GM19438 (cell line): ENCODE measurements around the gene AUNIP.

Experiments
- ATAC-seq: cut with Tn5 transposase; IDR thresholded peaks from one replicate; pipeline ENCODE4 v1.9.1; 2021; ENCODE audit warnings: low read depth; ENCODE audit not compliant: unreplicated experiment

AUNIP gene

DNA sequence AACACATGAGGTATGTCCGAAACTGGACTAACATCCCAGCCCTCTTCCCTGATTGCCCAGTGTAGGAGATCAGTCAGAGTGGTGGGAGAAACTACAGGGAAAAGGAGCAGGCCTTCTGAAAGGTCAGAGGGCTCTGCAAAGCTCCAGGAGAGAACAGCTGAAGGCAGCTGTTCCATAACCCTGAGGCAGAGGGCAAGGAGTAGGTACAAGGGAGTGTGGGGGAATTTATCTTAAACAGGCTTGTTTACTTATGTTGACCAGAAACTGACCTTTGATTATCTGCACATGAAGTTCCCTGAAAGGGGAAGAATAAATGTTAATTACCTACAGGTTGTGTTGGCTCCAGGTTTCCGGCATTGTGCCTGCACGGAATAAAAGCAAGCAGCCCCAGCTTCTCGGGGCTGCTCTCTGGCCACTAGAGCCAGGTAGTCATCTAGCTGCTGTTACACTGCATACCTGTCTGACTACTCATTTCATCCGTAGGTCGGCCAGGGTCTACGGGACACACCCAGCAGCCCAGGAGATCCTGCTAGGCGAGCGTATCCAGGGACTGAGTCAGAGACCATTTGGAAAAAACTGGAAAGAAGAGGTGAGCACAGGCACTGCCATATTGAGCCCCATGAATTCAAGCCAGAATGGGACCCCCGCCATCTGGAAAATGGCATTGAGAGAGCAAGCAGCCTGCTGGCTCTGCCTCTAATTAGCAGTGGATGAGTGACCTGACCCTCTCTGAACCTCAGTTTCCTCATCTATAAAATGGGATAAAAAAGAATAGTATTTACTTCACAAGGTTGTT is 31.2 kb upstream of the AUNIP start:
- no peak for ATAC-seq

DNA sequence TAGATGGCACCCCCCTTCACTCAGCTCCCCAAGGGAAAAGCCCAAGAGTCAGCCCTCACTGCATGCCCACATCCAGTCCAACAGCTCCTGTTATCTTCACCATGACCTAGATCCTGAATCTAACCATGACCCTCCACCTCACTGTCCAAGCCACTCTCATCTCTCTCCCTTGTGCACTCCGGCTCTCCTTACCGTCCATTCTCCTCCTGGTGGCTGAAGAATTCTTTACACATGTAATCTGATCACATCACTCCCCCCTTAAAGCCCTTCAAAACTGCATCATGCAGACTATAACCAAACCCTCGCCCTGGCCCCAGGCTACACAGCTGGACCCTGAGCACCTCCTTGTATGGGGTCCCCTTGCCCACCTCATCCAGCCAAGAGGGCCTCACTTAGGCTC is 30.2 kb upstream of the AUNIP start:
- no peak for ATAC-seq

DNA sequence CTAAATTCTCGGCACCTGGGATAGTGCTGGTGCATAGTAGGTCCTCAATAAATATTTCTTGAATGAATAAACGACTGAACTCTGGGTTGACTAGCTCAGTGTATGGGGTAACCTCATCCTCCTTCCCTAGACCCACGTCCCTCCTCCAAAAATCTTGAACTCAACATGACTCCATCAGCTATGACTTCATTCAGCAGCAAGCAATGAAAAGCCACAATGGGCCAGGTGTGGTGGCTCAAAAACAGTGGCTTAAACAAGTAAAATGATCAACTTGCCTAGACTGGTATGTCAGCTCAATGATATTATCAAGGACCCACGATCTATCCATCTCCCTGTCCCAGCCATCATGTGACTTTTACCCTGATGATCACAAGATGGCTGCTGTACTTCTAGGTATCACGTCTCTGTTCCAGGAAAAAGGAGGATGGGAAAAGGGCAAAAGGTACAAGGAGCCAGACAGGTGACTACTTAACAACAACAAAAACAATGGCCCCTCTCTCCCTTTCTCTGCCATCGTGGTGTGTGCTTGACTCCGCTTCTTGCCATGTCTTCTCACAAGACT is 29.2 kb upstream of the AUNIP start:
- ATAC-seq, result no peak

DNA sequence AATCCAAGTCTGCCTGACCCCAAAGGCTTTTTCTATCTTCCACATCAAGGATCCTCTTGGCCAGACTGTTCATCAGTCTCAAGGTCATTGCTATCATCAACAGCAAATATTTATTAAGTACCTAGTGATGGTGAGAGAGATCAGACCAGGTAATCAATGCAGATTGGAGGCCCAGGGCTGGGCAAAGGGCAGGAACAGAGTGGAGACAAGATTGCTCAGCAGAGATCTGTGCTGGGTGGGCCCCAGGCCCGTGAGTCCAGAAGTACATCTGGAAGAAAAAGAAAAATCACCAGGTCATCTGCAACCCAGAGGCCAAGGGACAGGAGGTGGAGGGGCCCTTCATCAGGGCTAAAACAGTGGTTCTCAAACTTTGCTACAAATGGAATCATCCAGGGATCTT is 26.3 kb upstream of the AUNIP start:
- ATAC-seq, result no peak

DNA sequence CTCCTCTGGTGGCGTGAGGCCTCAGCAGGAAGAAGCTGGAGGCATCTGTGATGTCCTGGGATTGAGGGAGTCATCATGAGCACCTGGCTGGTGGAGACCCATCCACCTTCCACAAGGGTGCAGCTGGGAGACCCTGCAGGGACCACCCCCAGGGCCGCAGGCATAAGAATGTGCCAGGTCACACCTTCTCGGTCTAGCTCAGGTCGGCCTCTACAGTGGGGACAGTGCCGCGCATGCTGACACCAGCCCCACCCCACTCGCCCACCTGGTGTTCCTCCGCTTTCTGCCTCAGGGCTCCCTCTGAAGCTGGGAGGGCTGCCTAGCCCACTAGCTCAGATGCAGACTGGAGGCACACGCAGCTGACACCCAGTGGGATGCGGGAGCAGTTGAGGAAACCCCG is 22.0 kb upstream of the AUNIP start:
- ATAC-seq, result no peak

DNA sequence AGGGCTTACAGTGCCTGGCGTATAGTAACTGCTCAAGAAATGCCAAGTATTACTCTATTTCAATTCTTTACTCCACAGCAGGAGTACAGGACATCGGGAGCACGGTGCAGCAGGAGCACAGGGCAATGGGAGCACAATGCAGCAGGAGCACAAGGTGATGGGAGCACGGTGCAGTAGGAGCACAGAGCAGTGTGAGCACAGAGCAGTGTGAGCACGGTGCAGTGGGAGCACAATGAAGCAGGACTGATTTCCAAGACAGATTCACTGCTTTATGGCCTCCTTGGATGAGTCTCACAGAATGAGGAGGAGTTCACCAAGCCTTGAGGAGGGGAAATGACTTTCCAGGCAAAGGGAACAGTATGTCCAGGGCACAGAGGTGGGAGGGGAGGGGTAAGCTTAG is 21.3 kb upstream of the AUNIP start:
- no peak for ATAC-seq

DNA sequence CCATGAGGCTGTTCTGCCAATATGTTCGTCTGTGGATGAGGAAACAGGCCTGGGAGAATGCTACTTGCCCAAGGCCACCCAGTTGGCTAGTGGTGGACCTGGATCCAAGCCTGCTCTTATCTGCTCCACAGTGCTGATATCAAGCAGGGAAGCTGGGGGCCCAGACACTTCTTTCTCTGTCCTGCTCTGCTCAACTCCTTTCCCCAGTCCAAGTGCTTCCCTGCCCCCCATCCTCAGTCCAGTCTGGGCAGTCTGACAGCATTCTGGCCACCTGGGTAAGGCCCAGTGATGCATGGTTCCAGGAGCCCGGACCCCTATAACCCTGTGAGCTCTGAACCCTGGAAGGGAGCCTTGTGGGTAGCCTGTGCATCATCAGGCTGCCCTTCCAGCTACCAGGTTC is 20.4 kb upstream of the AUNIP start:
- no peak for ATAC-seq

DNA sequence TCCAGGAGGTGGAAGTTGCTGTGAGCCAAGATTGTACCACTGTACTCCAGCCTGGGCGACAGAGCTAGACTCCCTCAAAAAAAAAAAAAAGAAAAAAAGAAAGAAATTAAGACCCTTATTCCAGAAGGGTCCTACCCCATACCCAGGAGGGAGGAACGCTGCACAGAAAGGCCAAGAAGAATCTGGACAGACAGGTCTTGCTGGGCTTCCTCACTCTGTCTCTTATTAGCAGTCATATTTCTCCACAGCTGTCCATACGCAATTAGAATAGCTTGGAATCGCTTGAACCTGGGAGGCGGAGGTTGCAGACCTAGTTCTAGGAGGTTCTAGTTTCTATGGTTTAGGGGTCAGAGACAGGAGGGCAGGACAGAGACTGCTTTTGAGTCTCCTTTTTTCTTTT is 19.4 kb upstream of the AUNIP start:
- no peak for ATAC-seq

DNA sequence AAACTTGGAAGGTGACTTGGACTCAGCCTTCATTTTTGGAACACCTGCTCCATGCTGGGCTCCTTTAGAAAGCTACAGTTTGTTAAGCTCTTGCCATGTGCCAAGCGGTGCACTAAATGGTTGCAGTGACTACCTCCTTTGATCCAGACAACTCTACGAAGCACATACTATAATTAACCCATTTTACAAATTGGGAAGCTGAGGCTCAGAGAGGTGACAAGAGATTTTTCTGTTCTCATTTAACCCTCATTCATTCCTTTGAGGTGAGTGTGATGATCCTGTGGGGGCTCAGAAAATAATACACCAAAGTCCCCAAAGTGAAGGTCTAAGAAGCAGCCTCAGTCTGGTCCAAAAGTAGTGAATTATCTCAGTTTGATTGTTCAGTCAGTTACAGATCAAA is 17.9 kb upstream of the AUNIP start:
- ATAC-seq, result no peak

DNA sequence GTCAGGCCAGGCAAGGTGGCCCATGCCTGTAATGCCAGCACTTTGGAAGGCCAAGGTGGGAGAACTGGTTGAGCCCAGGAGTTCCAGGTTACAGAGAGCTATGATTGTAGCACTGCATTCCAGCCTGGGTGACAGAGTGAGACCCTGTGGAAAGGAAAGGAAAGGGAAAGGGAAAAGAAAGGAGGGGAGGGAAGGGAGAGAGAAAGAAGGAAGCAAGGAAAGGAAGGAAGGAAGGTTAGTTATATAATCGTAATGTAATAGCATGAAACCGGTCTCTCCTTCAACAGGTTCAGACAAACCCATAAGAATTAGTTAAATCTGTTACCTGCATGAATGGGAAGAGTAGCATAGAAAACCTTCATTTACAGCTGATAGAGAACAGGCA is 17.4 kb upstream of the AUNIP start:
- no peak for ATAC-seq

DNA sequence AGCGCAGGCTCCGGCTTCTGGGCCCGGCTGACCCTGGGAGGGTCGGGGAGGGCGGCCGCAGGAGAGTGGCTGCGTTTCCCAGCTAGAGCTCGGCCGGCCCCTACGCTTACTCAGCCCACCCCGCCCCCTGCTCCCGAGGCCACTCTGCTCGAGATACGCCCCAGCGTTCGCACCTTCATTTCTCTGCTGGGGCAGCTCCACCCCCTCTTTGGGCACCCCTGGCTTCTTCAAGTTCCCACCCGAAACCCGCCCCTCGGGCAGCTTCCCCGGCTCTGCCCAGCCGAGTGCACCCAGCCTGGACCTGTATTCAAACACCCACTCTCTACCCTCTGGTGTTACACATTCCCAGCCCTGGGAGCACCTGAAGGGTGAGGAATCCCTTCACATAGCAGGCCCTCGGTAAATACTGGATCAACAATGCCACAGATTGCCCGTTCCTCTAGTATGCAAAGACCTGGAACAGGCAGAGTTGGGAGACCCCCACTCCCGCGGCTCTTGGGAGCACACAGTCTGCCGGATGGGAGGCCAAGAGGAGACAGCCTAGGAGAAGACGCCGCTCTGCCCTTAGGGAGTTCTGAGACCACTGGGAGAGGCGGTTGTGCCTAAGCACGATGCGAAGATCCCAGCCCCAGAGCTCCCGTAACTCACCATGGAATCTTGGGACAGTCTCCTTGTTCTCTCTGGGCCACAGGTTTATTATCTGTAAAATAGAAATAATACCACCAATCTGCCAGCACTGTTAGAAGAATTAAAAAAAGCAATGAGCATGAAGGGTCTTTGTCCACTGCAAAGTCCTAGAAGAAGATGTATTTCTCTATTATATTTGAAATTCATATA is 16.8 kb upstream of the AUNIP start:
- ATAC-seq, result no peak

DNA sequence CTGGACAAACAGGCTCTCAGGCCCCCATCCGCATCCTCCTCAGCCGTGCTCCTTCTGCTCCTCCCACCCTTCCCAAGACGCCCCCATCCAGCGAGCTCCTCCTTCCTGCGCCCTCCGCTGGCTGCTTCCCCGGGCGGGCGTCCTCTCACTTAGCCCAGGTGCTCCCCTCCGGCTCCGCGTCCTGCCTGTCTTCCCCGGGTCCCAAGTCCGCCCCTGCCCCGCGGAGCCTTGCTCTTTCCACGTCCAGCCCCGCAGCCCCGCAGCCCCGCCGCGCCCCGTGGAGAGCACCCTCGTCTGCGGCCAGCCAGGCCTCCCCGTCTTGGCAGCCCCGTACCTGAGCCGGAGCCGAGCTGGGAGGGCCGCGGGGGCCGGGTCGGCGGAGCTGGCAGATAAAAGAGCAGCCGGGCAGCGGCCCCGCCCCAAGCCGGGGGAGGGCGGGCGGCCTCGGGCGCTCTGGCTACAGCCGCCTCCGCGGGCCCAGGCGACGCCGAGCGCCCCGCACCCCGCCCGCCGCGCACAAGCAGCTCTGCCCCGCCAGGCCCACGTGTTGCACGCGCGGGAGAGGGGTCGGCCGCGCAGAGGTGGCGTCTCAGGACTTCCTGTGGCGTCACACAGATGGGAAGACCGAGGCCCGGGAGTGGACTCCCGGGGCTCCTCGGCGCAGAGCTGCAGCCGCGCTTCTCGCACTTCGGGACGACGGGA is 16.0 kb upstream of the AUNIP start, which contains the start of gene PAQR7:
Gene PAQR7, minus strand, starts transcription at position 555 of the 702 bp plus-strand sequence. CDS start 11,869 bp downstream, outside the sequence.
- no peak for ATAC-seq

DNA sequence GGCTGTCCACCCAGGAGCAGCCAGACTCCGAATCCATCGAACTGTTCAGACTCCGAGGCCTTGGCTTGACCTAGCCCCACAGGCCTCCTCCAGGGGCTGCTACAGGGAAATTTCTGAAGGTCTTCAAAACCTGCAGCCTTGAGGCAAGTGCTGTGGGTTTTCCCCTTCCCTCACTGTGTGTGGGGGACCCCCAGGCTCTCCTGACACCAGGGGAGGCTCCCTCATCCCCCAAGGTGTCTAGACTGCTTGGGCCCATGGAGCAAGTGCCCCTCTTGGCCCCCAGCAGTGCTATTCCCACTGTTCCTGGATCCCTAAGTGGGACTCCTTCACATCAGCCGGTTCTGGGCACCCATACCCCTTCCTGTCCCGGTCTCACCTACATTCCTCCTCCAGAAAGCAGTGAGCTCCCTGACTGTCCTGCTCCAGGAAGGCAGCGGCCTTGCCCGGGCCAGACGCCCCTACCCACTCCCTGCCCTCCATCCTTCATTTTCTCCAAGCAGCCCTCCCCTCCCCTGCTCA is 15.4 kb upstream of the AUNIP start:
- ATAC-seq, result no peak

DNA sequence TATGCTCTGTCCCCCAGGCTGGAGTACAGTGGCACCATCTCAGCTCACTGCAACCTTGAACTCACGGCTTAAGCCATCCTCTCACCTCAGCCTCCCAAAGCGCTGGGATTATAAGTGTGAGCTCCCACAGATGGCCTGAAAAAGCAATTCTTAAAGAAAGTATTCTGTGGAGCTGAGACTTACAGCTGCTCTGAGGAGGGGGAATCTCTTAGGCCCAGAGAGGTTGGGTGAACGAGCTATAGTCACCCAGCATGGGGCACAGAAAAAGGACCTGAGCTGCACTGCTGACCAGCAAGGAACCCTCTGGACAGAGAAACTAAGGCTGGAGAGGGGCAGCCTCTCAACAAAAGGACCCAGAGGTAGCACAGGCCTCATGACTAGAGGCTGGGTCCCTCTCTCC is 15.0 kb upstream of the AUNIP start:
- ATAC-seq, result no peak

DNA sequence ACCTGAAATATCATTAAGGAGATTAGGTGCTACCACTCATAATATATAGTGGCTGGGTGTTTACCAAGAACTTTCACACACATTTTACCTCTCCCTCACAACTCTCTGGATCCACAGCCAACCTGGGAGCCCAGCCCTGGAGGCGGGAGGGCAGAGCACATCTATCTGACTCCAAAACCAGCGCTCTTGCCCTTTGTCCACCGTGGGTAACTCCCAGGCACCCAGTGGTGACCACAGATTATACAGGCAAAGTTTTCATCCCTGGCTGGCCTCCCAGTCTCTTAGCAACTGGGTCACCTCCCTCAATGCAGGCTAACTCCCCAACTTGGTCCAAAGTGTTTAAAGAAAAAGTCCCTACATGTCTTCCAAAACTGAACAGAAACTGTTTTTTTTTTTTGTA is 13.9 kb upstream of the AUNIP start:
- no peak for ATAC-seq

DNA sequence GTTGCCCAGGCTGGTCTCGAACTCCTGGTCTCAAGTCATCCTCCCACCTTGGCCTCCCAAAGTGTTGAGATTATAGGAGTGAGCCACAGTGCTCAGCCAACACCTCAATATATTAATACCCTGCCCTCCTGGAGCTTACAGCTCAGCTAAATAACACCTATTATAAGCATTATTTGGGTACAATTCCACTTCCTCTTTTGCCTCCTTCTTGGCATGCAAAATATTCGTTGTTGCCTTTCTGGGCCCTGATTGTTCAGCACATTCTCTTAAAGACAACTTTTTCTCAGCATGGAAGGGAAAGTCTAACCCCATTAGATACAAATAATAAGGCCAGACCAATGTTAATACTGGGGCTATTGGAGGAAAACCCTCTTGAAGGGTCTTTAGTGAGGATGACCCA is 13.5 kb upstream of the AUNIP start:
- ATAC-seq, result no peak

DNA sequence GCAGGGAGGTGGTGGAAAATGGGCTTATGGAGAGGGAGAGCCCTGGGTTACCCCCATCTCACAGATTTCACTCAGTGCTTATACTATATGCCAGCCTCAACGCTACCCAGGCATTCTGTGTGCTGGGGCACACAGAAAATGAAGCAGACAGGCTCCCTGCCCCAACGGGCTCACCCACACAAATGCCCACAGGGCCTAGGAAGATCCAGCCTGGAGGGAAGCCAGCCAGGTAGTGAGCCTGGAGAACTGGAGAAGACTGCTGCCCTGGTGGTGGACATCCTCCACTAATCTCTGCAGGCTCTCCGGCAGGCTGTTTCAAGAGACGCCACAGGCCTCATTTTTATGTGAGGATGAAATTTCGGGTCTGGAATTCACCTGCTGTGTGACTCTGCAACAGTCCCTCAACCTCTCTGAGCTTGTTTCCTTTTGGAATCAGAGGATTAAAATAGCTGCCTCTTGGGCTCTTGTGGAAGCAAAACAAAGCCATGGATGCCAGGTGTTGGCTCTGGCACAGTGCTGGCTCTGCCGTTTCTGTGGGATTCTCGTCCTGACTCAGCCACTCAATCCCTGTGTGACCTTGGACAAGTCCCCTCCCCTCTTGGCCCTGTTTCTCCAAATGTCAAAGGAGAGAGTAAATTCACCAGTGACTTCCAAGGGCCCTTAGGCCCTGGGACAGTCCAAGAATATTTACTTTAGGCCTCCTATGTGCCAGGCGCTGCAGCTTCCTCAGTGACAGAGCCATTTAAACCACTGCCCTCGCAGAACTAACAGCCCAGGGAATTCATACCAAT is 12.6 kb upstream of the AUNIP start:
- no peak for ATAC-seq

DNA sequence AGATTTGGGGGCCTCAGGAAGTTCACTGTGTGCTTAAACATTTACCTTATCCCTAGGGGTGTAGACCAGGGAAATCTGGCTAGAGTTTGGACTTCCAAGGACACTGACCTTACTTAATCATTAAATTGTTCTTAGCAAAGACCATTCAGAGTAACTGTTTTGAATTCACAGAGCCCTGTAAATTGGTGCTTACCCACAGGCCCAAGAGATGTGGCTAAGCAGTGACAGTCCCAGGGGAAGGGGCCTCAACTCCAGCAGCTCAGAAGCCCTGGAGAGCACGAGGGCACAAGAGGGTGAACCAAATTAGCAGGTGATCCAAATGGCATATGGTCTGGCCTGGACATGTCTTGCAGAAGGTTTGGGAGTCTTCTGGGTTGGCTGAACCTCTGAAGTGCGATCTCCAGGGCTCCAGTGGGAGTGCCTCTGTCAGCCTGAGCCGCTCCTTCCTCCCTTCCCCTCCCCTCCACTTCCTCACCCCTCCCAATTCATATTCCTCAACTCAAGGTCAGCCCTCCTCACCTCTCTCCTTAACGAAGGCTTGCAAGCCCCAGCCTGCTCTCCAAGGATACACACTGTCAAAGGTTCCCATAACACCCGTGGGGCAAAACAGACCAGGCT is 11.9 kb upstream of the AUNIP start:
- ATAC-seq, result no peak

DNA sequence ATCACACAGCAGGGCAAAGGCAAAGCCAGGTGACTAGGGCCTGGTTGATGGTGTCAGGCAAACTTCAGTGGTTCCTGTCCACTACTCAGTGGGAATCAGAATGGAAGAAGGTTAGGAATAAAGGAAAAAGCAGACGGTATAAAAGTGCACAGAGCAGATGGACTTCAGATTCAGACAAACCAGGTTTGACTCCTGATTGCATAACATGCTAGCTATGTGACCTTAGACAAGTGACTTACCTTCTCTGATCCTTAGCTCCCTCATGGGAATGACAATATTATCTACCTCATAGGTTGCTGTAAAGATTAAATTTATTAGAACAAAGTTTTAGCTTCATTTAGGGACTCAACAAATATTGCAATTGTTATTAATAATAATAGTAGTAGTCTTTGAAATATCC is 11.4 kb upstream of the AUNIP start:
- no peak for ATAC-seq
